ENCODE results near the gene UBASH3B. TPM values are rescaled to one million over a fixed set of nuclear protein-coding genes. Genes with fewer than 3 reads are reported as not detected.

The UBASH3B gene
- total and polyA plus RNA-seq, 2 of the 13 experiments (the other 11 are each of a cell fraction or from before 2014, with no cell fraction given) = 4.4 to 7.6 TPM

GRCh38 chr11:122655527-122656072, at the start of gene UBASH3B (continued):
- TF ChIP-seq, protein P1, sequence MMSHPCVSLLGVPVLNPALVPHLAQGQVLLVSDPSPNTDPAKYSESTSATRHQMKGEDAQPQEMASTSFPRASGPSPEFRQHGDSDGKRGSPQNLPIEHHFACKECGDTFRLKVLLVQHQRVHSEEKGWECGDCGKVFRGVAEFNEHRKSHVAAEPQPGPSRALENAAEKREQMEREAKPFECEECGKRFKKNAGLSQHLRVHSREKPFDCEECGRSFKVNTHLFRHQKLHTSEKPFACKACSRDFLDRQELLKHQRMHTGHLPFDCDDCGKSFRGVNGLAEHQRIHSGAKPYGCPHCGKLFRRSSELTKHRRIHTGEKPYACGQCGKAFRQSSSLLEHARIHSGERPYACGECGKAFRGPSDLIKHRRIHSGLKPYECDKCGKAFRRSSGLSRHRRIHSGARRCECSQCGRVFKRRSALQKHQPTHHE (CRISPR knock-in tag; IDR thresholded peaks at IDR 0.05; ENCODE audit: borderline replicate concordance) = peak; percentile 44; the same call in 1 of the 2 replicates
- TF ChIP-seq MIXL1 (CRISPR knock-in tag; IDR thresholded peaks at IDR 0.05) = no peak
- peak; percentile 53; the same call in 1 of the 2 replicates for TF ChIP-seq MXD1 (CRISPR knock-in tag; IDR thresholded peaks at IDR 0.05)
- TF ChIP-seq TIGD3 (CRISPR knock-in tag; IDR thresholded peaks at IDR 0.05; ENCODE audit: borderline replicate concordance) = no peak
- TF ChIP-seq HMG20A (CRISPR knock-in tag; IDR thresholded peaks at IDR 0.05; ENCODE audit: borderline replicate concordance) = no peak
- TF ChIP-seq SOX5 (CRISPR knock-in tag; IDR thresholded peaks at IDR 0.05; ENCODE audit: borderline replicate concordance) = no peak
- TF ChIP-seq MAZ (IDR thresholded peaks at IDR 0.05; ENCODE audit: borderline replicate concordance, low read depth, low read length) = no peak
- peak; percentile 24; the same call in 1 of the 2 replicates for TF ChIP-seq MAZ (CRISPR knock-in tag; IDR thresholded peaks at IDR 0.05; ENCODE audit: low read depth)
- TF ChIP-seq AHR (CRISPR knock-in tag; IDR thresholded peaks at IDR 0.05) = no peak
- TF ChIP-seq FUBP1 (CRISPR knock-in tag; IDR thresholded peaks at IDR 0.05; ENCODE audit: borderline replicate concordance) = no peak
- no peak for TF ChIP-seq IRF1 (CRISPR knock-in tag; IDR thresholded peaks at IDR 0.05; ENCODE audit: low read depth)
- TF ChIP-seq BCL3 (CRISPR knock-in tag; IDR thresholded peaks at IDR 0.05) = no peak
- peak; percentile 67; the same call in 1 of the 2 replicates for TF ChIP-seq RBFOX2 (IDR thresholded peaks at IDR 0.05; ENCODE audit: low read depth, low read length)
- TF ChIP-seq ZNF431 (CRISPR knock-in tag; IDR thresholded peaks at IDR 0.05; ENCODE audit: borderline replicate concordance, low read depth) = no peak
- no peak for TF ChIP-seq CHD2 (IDR thresholded peaks at IDR 0.05; ENCODE audit: low read depth, low read length)
- no peak for TF ChIP-seq ZBTB14 (CRISPR knock-in tag; IDR thresholded peaks at IDR 0.05)
- TF ChIP-seq ARNT2 (CRISPR knock-in tag; IDR thresholded peaks at IDR 0.05; ENCODE audit: low read depth) = no peak; the same call in 1 of the 2 replicates
- no peak for TF ChIP-seq BORCS8-MEF2B (CRISPR knock-in tag; IDR thresholded peaks at IDR 0.05)
- no peak for TF ChIP-seq EZH2 (conservative IDR thresholded peaks at IDR 0.05; ENCODE audit: low read depth, low read length)
- TF ChIP-seq SETDB1 (CRISPR knock-in tag; IDR thresholded peaks at IDR 0.05; ENCODE audit: borderline replicate concordance) = no peak
- TF ChIP-seq ZNF674 (CRISPR knock-in tag; IDR thresholded peaks at IDR 0.05; ENCODE audit: low read depth) = no peak
- no peak for TF ChIP-seq RFXANK (CRISPR knock-in tag; IDR thresholded peaks at IDR 0.05)

All from HepG2 (cell line).